Upper lobe of left lung (tissue), 6 donors: ENCODE results near the gene F5. TPM values are rescaled to one million over a fixed set of nuclear protein-coding genes. Genes with fewer than 3 reads are reported as not detected.

Experiments used
- ATAC-seq, 2 donors: fragments of 200-7000 bp; cut with Tn5 transposase; one replicate each; pipeline ENCODE4 v1.9.1; 2022; ENCODE audit warnings: mild to moderate bottlenecking in 2 of 2, moderate library complexity in 2 of 2; ENCODE audit not compliant: low FRiP score in 2 of 2
- DNase-seq, 2 donors: peaks; one replicate each; pipeline ENCODE4 v3.0.0-alpha.2; 2019 to 2020
- H3K27ac ChIP-seq, 4 donors: fragments of 200-600 bp; sonication (generic); one replicate each; pipeline ENCODE4 v1.5.1; 2016 to 2019
- H3K27me3 ChIP-seq, 4 donors: fragments of 200-600 bp; sonication (generic); one replicate each; pipeline ENCODE4 v1.5.1; 2017 to 2019
- H3K36me3 ChIP-seq, 4 donors: fragments of 200-600 bp; sonication (generic); one replicate each; pipeline ENCODE4 v1.5.1; 2016 to 2019
- H3K4me1 ChIP-seq, 4 donors: fragments of 200-600 bp; sonication (generic); one replicate each; pipeline ENCODE4 v1.5.1; 2018 to 2019
- H3K4me3 ChIP-seq, 4 donors: fragments of 200-600 bp; sonication (generic); one replicate each; pipeline ENCODE4 v1.5.1; 2017 to 2019; ENCODE audit warnings: mild to moderate bottlenecking in 2 of 4, moderate library complexity in 1 of 4
- H3K9me3 ChIP-seq, 4 donors: fragments of 200-600 bp; sonication (generic); one replicate each; pipeline ENCODE4 v1.5.1; 2018 to 2019
- EP300 ChIP-seq, 4 donors: sonication (generic); formaldehyde crosslinking; IDR thresholded peaks; one replicate each; pipeline ENCODE4 v1.5.1; 2017; ENCODE audit warnings: antibody characterized with exemption in 4 of 4, control low read depth in 2 of 4
- POLR2A ChIP-seq, 4 donors: fragments of 450-650 bp; IDR thresholded peaks; one replicate each; pipeline ENCODE4 v1.5.1; 2016 to 2017; ENCODE audit warnings: antibody characterized with exemption in 4 of 4, mild to moderate bottlenecking in 2 of 4
- POLR2AphosphoS5 ChIP-seq, 2 donors: sonication (generic); formaldehyde crosslinking; IDR thresholded peaks; one replicate each; pipeline ENCODE4 v1.5.1; 2017; ENCODE audit warnings: antibody characterized with exemption in 2 of 2
- WGBS, 2 donors: methylation state at CpG; one replicate each; pipeline ENCODE4 v1.1.5; 2017 to 2018; 5-methylcytosine and 5-hydroxymethylcytosine counted together
- total RNA-seq, 6 donors: library from RNA; depleted of rRNA in 4 of 6; stranded (reverse); fragments of >200 nt in 4 of 6; gene quantifications; one replicate each; pipeline versions ENCODE4 v1.1.0 to v1.2.1, GENCODE V29; 2016 to 2021
- TF ChIP-seq, protein P1 (sequence below), 6 experiments: fragments of 450-650 bp in 4 of 6; fragments of 200-600 bp in 2 of 6; sonication (generic) in 2 of 6; IDR thresholded peaks; one replicate each; pipeline ENCODE4 v1.5.1; 2016 to 2019; ENCODE audit warnings: antibody characterized with exemption in 6 of 6
- donor health status: DM: no; HTN: no; CAD: no; lungs with moderate emphysema.
- donor health status: DM: no; HTN: yes; CAD: no; lungs with severe emphysema.

Gene F5
- total RNA-seq, 6 donors from 2014 or later: 0.89 to 6.5 (median 2.2) TPM

DNA sequence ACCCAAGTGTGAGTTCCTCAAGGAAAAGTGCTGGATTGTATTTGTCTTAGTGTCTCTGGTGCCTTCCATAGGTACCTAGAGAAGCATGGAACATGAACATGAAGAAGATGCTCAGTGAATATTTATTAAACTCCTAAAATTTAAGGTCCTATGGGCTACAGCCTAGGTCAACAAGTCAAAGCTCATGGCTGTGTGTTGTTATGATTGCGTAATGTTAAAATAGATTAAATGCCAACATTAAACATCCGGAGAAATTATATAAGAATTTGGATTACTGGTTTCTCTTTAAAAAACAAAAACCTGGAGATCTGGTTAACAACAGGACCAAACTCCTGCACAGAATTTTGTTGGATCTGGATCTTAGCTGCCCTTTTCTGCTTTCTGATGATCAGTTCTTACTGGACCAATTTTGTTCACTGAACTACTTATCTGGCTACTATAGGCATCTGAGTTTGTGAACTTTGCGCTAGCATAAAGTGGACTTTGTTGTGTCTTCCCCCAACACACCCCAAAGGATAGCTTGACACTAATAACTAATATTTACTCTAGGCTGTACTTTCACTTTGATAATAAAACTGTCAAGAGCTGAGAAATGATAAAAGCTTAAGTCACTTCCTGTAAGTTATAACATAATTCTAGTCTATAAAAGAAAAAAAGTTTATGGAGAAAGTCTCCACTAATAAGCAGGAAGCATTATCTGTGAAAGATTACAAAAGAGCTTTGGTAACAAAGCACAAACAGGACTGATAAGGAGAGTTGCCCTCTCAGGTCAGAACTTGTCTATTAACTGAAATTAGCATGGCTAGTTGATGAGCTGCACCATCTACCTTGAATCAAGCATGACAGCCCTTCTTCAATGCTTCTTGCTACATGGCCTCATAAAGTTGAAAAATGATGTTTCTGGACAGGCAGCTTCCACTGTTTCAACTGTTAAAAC is 20.7 kb downstream of the F5 start:
- peaks cover 0 to 8% (median 0%) of the 10 kb centered on the region in 4 donors for H3K4me1 ChIP-seq
- no peak overlapping the region for H3K27ac ChIP-seq
- 80 to 81% methylated on average over 3 of the region's 3 CpGs for WGBS, 2 donors
- ATAC-seq: no peak
- H3K9me3 ChIP-seq: peaks cover 0 to 3% (median 0%) of the 10 kb centered on the region in 4 donors
- no peaks in the 10 kb centered on the region for H3K27me3 ChIP-seq
- TF ChIP-seq EP300 (IDR thresholded peaks at IDR 0.05) (no peak), POLR2A (IDR thresholded peaks at IDR 0.05) (no peak), POLR2AphosphoS5 (IDR thresholded peaks at IDR 0.05) (no peak)
- TF ChIP-seq, protein P1, sequence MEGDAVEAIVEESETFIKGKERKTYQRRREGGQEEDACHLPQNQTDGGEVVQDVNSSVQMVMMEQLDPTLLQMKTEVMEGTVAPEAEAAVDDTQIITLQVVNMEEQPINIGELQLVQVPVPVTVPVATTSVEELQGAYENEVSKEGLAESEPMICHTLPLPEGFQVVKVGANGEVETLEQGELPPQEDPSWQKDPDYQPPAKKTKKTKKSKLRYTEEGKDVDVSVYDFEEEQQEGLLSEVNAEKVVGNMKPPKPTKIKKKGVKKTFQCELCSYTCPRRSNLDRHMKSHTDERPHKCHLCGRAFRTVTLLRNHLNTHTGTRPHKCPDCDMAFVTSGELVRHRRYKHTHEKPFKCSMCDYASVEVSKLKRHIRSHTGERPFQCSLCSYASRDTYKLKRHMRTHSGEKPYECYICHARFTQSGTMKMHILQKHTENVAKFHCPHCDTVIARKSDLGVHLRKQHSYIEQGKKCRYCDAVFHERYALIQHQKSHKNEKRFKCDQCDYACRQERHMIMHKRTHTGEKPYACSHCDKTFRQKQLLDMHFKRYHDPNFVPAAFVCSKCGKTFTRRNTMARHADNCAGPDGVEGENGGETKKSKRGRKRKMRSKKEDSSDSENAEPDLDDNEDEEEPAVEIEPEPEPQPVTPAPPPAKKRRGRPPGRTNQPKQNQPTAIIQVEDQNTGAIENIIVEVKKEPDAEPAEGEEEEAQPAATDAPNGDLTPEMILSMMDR (IDR thresholded peaks at IDR 0.05): no peak
- no peak for DNase-seq
- no peak overlapping the region for H3K4me3 ChIP-seq
- H3K36me3 ChIP-seq: no peaks in the 10 kb centered on the region

DNA sequence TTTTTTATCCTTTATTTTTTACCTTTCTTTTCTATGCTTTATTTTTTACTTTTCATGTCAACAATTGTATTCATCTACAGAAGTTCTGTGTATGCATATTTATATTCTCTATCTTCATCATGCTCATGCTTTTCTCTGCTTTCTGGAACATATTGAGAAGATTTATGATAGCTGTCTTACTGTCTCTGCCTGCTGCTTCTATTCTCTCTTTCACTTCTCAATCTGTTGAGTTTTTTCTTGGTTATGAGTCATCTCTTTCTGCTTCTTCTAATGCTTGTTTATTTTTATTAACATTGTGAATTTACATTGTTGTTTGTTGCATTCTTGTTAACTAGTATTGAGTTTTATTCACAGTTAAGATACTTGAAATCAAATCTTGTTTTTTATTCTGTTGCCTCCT is 22.6 kb downstream of the F5 start:
- H3K27ac ChIP-seq: no peak overlapping the region
- TF ChIP-seq POLR2AphosphoS5 (IDR thresholded peaks at IDR 0.05) (no peak), POLR2A (IDR thresholded peaks at IDR 0.05) (no peak), EP300 (IDR thresholded peaks at IDR 0.05) (no peak)
- TF ChIP-seq, protein P1 (IDR thresholded peaks at IDR 0.05): no peak
- ATAC-seq (no peak), DNase-seq (no peak)
- H3K4me3 ChIP-seq: no peak overlapping the region
- no peaks in the 10 kb centered on the region for H3K36me3 ChIP-seq
- peaks cover 0 to 3% (median 0%) of the 10 kb centered on the region in 4 donors for H3K9me3 ChIP-seq
- H3K4me1 ChIP-seq: peaks cover 0 to 8% (median 0%) of the 10 kb centered on the region in 4 donors
- no peaks in the 10 kb centered on the region for H3K27me3 ChIP-seq

DNA sequence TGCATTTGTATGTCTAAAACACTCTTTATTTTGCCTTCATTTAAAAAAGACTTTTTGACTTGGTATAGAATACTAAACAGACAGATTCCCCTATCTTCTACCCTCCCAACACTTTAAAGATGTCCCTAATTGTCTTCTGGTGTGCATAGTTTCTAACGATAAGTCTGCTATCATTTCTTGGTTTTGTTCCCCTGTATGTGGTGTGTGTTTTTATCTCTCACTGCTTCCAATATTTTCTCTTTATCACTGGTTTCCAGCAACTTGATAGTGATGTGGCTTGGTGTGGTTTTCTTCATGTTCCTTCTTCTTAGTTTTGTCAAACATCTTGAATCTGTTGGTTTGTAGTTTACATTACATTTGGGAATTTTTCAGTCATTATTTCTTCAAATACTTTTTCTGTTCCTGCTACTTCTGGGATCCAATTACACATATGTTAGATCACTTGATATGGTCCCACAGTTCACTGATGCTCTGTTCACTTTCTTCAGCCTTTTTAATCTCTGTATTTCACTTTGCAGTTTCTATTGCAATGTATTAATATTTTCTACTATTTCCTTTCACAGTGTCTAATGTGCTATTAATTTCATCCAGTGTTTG is 23.2 kb downstream of the F5 start:
- Histone ChIP-seq H3K27ac (no peak overlapping the region), H3K4me3 (no peak overlapping the region), H3K27me3 (no peaks in the 10 kb centered on the region), H3K9me3 (peaks cover 0 to 3% (median 0%) of the 10 kb centered on the region in 4 donors), H3K4me1 (peaks cover 0 to 8% (median 0%) of the 10 kb centered on the region in 4 donors), H3K36me3 (no peaks in the 10 kb centered on the region)
- TF ChIP-seq, protein P1 (IDR thresholded peaks at IDR 0.05): no peak
- TF ChIP-seq POLR2A (IDR thresholded peaks at IDR 0.05) (no peak), POLR2AphosphoS5 (IDR thresholded peaks at IDR 0.05) (no peak), EP300 (IDR thresholded peaks at IDR 0.05) (no peak)
- ATAC-seq (no peak), DNase-seq (no peak)
- WGBS, 2 donors: 95 to 96% methylated on average over 1 of the region's 1 CpG

DNA sequence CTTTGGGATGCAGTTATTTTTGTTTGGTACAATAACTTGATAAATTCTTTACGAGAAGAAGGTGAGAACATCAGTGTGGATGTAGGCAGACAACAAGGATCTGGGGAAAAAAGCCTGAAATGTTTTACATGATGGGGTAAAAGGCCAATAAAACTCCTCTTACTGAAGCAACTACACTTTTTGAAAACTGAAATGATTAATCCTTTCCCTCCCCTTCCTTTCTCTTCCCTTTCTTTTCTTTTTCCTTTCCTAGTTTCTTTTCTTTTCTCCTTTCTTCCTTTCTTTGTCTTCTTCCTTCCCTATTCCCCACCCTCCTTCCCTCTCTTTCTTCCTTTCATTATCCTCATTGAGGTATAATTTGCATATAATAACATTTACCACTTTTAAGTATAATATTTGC is 24.6 kb downstream of the F5 start:
- Histone ChIP-seq H3K27ac (no peak overlapping the region), H3K36me3 (no peaks in the 10 kb centered on the region), H3K9me3 (peaks cover 0 to 3% (median 0%) of the 10 kb centered on the region in 4 donors), H3K27me3 (no peaks in the 10 kb centered on the region), H3K4me3 (no peak overlapping the region), H3K4me1 (peaks cover 0 to 8% (median 0%) of the 10 kb centered on the region in 4 donors)
- ATAC-seq: no peak
- WGBS, 2 donors: 73 to 90% methylated on average over 1 of the region's 1 CpG
- no peak for TF ChIP-seq EP300 (IDR thresholded peaks at IDR 0.05)
- no peak for TF ChIP-seq POLR2A (IDR thresholded peaks at IDR 0.05)
- TF ChIP-seq POLR2AphosphoS5 (IDR thresholded peaks at IDR 0.05): no peak
- TF ChIP-seq, protein P1 (IDR thresholded peaks at IDR 0.05): no peak
- DNase-seq: no peak
